ENCODE results near the gene CHD9. TPM values are rescaled to one million over a fixed set of nuclear protein-coding genes. Genes with fewer than 3 reads are reported as not detected.

CHD9 gene
- total RNA-seq, 1 experiment from 2014 or later, result 18.9 TPM

DNA sequence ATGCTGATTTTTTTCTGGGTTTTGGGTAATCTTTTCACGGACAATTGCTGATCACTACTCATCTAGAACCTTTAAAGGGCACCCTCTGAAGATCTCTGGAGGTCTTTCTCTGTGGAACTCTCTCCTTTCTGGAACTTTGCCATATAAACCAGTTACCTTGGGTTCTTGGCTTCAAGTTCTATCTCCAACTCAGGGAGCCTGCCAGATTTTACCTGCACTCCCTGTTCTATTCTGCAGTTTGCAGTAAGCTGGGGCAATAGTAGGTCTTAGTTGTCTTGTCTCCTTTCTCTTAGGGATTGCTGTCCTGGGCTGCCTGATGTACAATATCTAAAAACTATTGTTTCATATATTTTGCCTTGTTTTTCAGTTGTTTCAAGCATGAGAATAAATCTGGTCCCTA lies 120.3 kb downstream of the CHD9 start:
- RAD21 ChIA-PET (ENCODE audit: low non-redundant PET in 1 of 2, low total read pairs in 2 of 2, uncharacterized antibody in 2 of 2, unreplicated experiment in 2 of 2), result no interaction called here
- CTCF ChIA-PET, result no interaction called here
- Histone ChIP-seq H3K4me3 (replicated peaks in 1 of 2; ENCODE audit: low read depth in 1 of 2, low read length in 2 of 2) (no peak overlapping the region), H2AFZ (ENCODE audit: low read depth, low read length, poor library complexity, severe bottlenecking) (no peak overlapping the region), H3K36me3 (ENCODE audit: control insufficient read depth in 1 of 2, insufficient read depth in 2 of 2, low read length in 2 of 2) (no peaks in the 10 kb centered on the region), H3K79me2 (ENCODE audit: insufficient read depth, low read length) (no peaks in the 10 kb centered on the region), H4K20me1 (ENCODE audit: insufficient read depth) (no peaks in the 10 kb centered on the region), H3K4me1 (ENCODE audit: control insufficient read depth in 1 of 2, insufficient read depth in 2 of 2, low read length in 2 of 2) (no peaks in the 10 kb centered on the region), H3K9me3 (ENCODE audit: control insufficient read depth in 1 of 2, insufficient read depth in 1 of 2, low read depth in 1 of 2, low read length in 2 of 2) (no peaks in the 10 kb centered on the region), H3K4me2 (ENCODE audit: low read length) (no peak overlapping the region), H3K9me2 (ENCODE audit: insufficient read depth) (no peaks in the 10 kb centered on the region), H3K9ac (ENCODE audit: low read length) (no peak overlapping the region), H3K27me3 (ENCODE audit: insufficient read depth, low read length) (no peaks in the 10 kb centered on the region), H3K27ac (ENCODE audit: low read depth, low read length) (no peak overlapping the region)
- ATAC-seq (no peak), DNase-seq (ENCODE audit: low read depth, low spot score) (no peak)
- intact Hi-C loops (cut with micrococcal nuclease), result no loop called here
- BruUV-seq (replicated peaks), result no TSS peak
- TF ChIP-seq, protein P1, sequence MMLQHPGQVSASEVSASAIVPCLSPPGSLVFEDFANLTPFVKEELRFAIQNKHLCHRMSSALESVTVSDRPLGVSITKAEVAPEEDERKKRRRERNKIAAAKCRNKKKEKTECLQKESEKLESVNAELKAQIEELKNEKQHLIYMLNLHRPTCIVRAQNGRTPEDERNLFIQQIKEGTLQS (IDR thresholded peaks at IDR 0.05), result no peak
- TF ChIP-seq, protein P2, sequence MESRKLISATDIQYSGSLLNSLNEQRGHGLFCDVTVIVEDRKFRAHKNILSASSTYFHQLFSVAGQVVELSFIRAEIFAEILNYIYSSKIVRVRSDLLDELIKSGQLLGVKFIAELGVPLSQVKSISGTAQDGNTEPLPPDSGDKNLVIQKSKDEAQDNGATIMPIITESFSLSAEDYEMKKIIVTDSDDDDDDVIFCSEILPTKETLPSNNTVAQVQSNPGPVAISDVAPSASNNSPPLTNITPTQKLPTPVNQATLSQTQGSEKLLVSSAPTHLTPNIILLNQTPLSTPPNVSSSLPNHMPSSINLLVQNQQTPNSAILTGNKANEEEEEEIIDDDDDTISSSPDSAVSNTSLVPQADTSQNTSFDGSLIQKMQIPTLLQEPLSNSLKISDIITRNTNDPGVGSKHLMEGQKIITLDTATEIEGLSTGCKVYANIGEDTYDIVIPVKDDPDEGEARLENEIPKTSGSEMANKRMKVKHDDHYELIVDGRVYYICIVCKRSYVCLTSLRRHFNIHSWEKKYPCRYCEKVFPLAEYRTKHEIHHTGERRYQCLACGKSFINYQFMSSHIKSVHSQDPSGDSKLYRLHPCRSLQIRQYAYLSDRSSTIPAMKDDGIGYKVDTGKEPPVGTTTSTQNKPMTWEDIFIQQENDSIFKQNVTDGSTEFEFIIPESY (IDR thresholded peaks at IDR 0.05; ENCODE audit: extremely low read depth, insufficient replicate concordance, low read length), result no peak
- TF ChIP-seq, protein P3, sequence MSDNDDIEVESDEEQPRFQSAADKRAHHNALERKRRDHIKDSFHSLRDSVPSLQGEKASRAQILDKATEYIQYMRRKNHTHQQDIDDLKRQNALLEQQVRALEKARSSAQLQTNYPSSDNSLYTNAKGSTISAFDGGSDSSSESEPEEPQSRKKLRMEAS (IDR thresholded peaks at IDR 0.05), result no peak
- no peak for TF ChIP-seq EZH2 (IDR thresholded peaks at IDR 0.05)
- TF ChIP-seq YY1 (IDR thresholded peaks at IDR 0.05; ENCODE audit: extremely low read depth, insufficient replicate concordance, low read depth, low read length), result no peak
- TF ChIP-seq SP1 (IDR thresholded peaks at IDR 0.05; ENCODE audit: low read depth), result no peak
- no peak for TF ChIP-seq CBX3 (IDR thresholded peaks at IDR 0.05; ENCODE audit: low read depth)
- no peak for TF ChIP-seq EGR1 (IDR thresholded peaks at IDR 0.05; ENCODE audit: low read depth)
- TF ChIP-seq, protein P4, sequence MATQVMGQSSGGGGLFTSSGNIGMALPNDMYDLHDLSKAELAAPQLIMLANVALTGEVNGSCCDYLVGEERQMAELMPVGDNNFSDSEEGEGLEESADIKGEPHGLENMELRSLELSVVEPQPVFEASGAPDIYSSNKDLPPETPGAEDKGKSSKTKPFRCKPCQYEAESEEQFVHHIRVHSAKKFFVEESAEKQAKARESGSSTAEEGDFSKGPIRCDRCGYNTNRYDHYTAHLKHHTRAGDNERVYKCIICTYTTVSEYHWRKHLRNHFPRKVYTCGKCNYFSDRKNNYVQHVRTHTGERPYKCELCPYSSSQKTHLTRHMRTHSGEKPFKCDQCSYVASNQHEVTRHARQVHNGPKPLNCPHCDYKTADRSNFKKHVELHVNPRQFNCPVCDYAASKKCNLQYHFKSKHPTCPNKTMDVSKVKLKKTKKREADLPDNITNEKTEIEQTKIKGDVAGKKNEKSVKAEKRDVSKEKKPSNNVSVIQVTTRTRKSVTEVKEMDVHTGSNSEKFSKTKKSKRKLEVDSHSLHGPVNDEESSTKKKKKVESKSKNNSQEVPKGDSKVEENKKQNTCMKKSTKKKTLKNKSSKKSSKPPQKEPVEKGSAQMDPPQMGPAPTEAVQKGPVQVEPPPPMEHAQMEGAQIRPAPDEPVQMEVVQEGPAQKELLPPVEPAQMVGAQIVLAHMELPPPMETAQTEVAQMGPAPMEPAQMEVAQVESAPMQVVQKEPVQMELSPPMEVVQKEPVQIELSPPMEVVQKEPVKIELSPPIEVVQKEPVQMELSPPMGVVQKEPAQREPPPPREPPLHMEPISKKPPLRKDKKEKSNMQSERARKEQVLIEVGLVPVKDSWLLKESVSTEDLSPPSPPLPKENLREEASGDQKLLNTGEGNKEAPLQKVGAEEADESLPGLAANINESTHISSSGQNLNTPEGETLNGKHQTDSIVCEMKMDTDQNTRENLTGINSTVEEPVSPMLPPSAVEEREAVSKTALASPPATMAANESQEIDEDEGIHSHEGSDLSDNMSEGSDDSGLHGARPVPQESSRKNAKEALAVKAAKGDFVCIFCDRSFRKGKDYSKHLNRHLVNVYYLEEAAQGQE (IDR thresholded peaks at IDR 0.05; ENCODE audit: low read depth), result no peak
- TF ChIP-seq, protein P5, sequence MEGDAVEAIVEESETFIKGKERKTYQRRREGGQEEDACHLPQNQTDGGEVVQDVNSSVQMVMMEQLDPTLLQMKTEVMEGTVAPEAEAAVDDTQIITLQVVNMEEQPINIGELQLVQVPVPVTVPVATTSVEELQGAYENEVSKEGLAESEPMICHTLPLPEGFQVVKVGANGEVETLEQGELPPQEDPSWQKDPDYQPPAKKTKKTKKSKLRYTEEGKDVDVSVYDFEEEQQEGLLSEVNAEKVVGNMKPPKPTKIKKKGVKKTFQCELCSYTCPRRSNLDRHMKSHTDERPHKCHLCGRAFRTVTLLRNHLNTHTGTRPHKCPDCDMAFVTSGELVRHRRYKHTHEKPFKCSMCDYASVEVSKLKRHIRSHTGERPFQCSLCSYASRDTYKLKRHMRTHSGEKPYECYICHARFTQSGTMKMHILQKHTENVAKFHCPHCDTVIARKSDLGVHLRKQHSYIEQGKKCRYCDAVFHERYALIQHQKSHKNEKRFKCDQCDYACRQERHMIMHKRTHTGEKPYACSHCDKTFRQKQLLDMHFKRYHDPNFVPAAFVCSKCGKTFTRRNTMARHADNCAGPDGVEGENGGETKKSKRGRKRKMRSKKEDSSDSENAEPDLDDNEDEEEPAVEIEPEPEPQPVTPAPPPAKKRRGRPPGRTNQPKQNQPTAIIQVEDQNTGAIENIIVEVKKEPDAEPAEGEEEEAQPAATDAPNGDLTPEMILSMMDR (IDR thresholded peaks at IDR 0.05 in 2 of 3, conservative IDR thresholded peaks at IDR 0.05 in 1 of 3; ENCODE audit: borderline replicate concordance in 1 of 3, insufficient read depth in 1 of 3, low read depth in 2 of 3, low read length in 2 of 3), result no peak
- TF ChIP-seq CEBPB (IDR thresholded peaks at IDR 0.05; ENCODE audit: low read depth), result no peak
- POLR2A ChIA-PET, result no interaction called here

Measured in HCT116 (cell line).